Parathyroid adenoma (tissue), 2 donors: Measurements from ENCODE around the gene ZFP1.

Experiments
- H2AFZ ChIP-seq: fragments of 300-600 bp; sonication (generic); one replicate; pipeline ENCODE4 v1.7.0; 2017; ENCODE audit warnings: antibody characterized with exemption, mild to moderate bottlenecking
- H3K27ac ChIP-seq: fragments of 300-600 bp; sonication (generic); one replicate; pipeline ENCODE4 v1.7.0; 2017
- H3K27me3 ChIP-seq: fragments of 300-600 bp; sonication (generic); one replicate; pipeline ENCODE4 v1.7.0; 2017; ENCODE audit warnings: low read length; ENCODE audit not compliant: control insufficient read depth, insufficient read depth
- H3K36me3 ChIP-seq: fragments of 300-600 bp; sonication (generic); one replicate; pipeline ENCODE4 v1.7.0; 2017; ENCODE audit warnings: low read length; ENCODE audit not compliant: control insufficient read depth, insufficient read depth
- H3K4me1 ChIP-seq: fragments of 300-600 bp; sonication (generic); one replicate; pipeline ENCODE4 v1.7.0; 2017; ENCODE audit warnings: control low read depth
- H3K4me2 ChIP-seq: fragments of 300-600 bp; sonication (generic); one replicate; pipeline ENCODE4 v1.7.0; 2017; ENCODE audit warnings: low read length
- H3K4me3 ChIP-seq: fragments of 300-600 bp; sonication (generic); one replicate; pipeline ENCODE4 v1.7.0; 2017; ENCODE audit warnings: low read depth, low read length
- H3K79me2 ChIP-seq: fragments of 300-600 bp; sonication (generic); one replicate; pipeline ENCODE4 v1.7.0; 2017; ENCODE audit warnings: control low read depth
- H3K9ac ChIP-seq: fragments of 300-600 bp; sonication (generic); one replicate; pipeline ENCODE4 v1.7.0; 2017; ENCODE audit warnings: mild to moderate bottlenecking
- H3K9me3 ChIP-seq: fragments of 300-600 bp; sonication (generic); one replicate; pipeline ENCODE4 v1.7.0; 2017; ENCODE audit warnings: low read length; ENCODE audit not compliant: control insufficient read depth
- CTCF ChIP-seq: fragments of 300-600 bp; sonication (generic); IDR thresholded peaks from one replicate; pipeline ENCODE4 v1.7.0; 2017; ENCODE audit warnings: antibody characterized with exemption, mild to moderate bottlenecking
- donor health status: primary hyperparathyroidism.

ZFP1 gene

GRCh38 chr16:75219838-75220237, 71.5 kb downstream of the ZFP1 start:
- H3K27me3 ChIP-seq, result no peaks in the 10 kb centered on the region
- no peak overlapping the region for H3K4me2 ChIP-seq
- no peaks in the 10 kb centered on the region for H3K79me2 ChIP-seq
- no peak overlapping the region for H3K4me3 ChIP-seq
- H3K4me1 ChIP-seq, result no peaks in the 10 kb centered on the region
- no peaks in the 10 kb centered on the region for H3K9me3 ChIP-seq
- peak overlapping the region; percentile 5 for H2AFZ ChIP-seq
- no peaks in the 10 kb centered on the region for H3K36me3 ChIP-seq
- H3K27ac ChIP-seq, result no peak overlapping the region
- no peak overlapping the region for H3K9ac ChIP-seq
- TF ChIP-seq CTCF, result no peak
